Activated CD4-positive, CD25-positive, alpha-beta regulatory T cell (primary cell): ENCODE results near the gene IKZF4.

Experiments used
- DNase-seq, 4 experiments: peaks; one replicate each; lab custom pipeline; 2025; lab: John Stamatoyannopoulos, UW

Gene IKZF4

GRCh38 chr12:56082967-56083366, 62.1 kb downstream of the IKZF4 start:
- no peak for DNase-seq

DNA sequence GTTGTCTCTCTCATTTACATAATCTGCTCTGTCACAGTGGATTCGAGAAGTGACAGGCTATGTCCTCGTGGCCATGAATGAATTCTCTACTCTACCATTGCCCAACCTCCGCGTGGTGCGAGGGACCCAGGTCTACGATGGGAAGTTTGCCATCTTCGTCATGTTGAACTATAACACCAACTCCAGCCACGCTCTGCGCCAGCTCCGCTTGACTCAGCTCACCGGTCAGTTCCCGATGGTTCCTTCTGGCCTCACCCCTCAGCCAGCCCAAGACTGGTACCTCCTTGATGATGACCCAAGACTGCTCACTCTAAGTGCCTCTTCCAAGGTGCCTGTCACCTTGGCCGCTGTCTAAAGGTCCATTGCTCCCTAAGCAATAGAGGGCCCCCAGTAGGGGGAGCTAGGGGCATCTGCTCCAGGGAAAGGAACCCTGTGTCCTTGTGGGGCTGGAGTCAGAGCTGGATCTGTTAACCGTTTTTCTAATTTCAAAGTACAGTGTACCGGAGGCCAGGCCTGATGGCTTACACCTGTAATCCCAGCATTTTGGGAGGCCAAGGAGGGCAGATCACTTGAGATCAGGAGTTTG, 64.2 kb downstream of the IKZF4 start:
- DNase-seq: no peak

GRCh38 chr12:56086096-56086495, 65.3 kb downstream of the IKZF4 start:
- DNase-seq: no peak

GRCh38 chr12:56086608-56087007, 65.8 kb downstream of the IKZF4 start:
- no peak for DNase-seq

DNA sequence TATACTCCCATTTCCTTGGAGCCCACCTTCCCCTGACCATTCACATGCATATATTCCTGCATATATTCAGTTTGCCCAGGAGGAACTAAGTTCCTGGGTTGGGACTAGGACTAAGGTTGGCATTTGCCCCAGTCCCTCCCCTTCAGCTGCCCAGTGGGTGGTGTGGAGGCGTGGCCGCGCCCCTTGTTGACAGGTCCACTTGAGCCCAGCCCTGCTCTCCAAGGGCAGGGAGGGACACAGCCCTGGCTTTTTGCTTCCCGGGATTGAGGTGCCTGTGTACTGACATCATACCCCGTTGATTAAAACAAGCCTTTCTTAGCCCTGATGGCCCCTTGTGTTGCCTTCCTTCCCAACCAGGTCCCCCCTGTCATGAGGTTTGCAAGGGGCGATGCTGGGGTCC, 66.4 kb downstream of the IKZF4 start:
- no peak for DNase-seq
